ENCODE measurements around the gene BBIP1.

Gene BBIP1

GRCh38 chr10:110857265-110858171, 61.5 kb downstream of the BBIP1 start:
- in situ Hi-C loops (cut with MboI; ENCODE audit: low pct_unique_long_range_greater_than_20kb, low sequenced_read_pairs, unreplicated experiment): no loop called here
- TF ChIP-seq, protein P1, sequence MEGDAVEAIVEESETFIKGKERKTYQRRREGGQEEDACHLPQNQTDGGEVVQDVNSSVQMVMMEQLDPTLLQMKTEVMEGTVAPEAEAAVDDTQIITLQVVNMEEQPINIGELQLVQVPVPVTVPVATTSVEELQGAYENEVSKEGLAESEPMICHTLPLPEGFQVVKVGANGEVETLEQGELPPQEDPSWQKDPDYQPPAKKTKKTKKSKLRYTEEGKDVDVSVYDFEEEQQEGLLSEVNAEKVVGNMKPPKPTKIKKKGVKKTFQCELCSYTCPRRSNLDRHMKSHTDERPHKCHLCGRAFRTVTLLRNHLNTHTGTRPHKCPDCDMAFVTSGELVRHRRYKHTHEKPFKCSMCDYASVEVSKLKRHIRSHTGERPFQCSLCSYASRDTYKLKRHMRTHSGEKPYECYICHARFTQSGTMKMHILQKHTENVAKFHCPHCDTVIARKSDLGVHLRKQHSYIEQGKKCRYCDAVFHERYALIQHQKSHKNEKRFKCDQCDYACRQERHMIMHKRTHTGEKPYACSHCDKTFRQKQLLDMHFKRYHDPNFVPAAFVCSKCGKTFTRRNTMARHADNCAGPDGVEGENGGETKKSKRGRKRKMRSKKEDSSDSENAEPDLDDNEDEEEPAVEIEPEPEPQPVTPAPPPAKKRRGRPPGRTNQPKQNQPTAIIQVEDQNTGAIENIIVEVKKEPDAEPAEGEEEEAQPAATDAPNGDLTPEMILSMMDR (IDR thresholded peaks at IDR 0.05; ENCODE audit: extremely low read depth, insufficient read depth, missing control alignments): no peak
- no peak for DNase-seq (ENCODE audit: low spot score)

GRCh38 chr10:110853921-110854605, 64.9 kb downstream of the BBIP1 start:
- TF ChIP-seq, protein P1 (IDR thresholded peaks at IDR 0.05; ENCODE audit: extremely low read depth, insufficient read depth, missing control alignments): no peak
- in situ Hi-C loops (cut with MboI; ENCODE audit: low pct_unique_long_range_greater_than_20kb, low sequenced_read_pairs, unreplicated experiment): no loop called here
- no peak for DNase-seq (ENCODE audit: low spot score)

DNA sequence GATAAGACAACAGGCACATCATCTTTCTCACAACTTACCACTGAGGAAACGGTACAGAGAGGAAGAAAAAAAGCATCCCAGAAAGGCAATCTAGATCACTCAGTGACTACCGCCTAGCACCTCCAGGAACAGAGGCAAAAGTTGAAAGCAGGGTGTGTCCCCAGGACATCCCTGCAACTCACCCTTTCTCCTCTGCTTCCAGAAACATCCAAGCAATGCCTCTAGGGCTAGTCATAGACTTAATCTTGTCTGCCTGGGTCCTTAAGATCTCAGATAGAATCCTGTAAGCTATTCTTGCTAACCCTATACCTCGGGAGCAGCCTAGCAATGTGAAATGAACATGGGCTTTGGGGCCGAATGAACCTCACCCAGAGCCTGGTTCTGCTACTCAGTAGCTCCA, 66.0 kb downstream of the BBIP1 start:
- TF ChIP-seq, protein P1 (IDR thresholded peaks at IDR 0.05; ENCODE audit: extremely low read depth, insufficient read depth, missing control alignments): no peak
- in situ Hi-C loops (cut with MboI; ENCODE audit: low pct_unique_long_range_greater_than_20kb, low sequenced_read_pairs, unreplicated experiment): no loop called here
- no peak for DNase-seq (ENCODE audit: low spot score)

DNA sequence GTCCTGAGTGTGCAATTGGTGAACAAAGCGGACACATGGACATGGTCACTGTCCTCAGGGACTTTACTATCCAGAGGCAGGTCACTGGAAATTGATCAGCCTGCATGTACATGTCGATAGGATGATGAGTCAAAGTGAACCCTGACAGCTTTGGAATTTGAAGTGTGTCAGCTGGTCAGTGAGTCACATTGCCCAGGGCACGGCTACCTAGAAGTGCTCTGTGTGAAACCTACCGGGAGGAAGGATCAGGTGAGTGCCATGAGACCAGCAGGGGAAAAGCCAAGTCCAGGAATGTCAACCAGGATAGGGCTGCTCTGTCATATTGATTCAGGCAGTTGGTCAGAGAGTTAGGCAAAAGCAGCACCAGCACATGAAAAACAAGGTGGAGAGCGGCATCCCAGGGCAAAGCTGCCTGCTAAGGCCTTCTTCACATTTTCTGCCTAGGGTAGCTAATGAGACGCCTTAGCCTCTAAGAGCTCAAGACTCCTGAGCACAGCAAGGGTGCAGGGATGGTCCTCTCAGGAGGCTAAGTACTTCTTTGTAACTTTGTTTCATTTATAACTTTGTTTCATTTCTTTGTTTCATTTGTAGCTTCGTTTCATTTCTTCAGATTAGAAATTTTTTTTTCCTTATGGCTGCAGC, 66.6 kb downstream of the BBIP1 start:
- TF ChIP-seq, protein P1 (IDR thresholded peaks at IDR 0.05; ENCODE audit: extremely low read depth, insufficient read depth, missing control alignments): no peak
- DNase-seq (ENCODE audit: low spot score): no peak
- in situ Hi-C loops (cut with MboI; ENCODE audit: low pct_unique_long_range_greater_than_20kb, low sequenced_read_pairs, unreplicated experiment): no loop called here

- DNase-seq (ENCODE audit: low spot score): no peak
- TF ChIP-seq, protein P1 (IDR thresholded peaks at IDR 0.05; ENCODE audit: extremely low read depth, insufficient read depth, missing control alignments): no peak
- in situ Hi-C loops (cut with MboI; ENCODE audit: low pct_unique_long_range_greater_than_20kb, low sequenced_read_pairs, unreplicated experiment): no loop called here
Measured at GRCh38 chr10:110851020-110851612, 67.9 kb downstream of the BBIP1 start.

DNA sequence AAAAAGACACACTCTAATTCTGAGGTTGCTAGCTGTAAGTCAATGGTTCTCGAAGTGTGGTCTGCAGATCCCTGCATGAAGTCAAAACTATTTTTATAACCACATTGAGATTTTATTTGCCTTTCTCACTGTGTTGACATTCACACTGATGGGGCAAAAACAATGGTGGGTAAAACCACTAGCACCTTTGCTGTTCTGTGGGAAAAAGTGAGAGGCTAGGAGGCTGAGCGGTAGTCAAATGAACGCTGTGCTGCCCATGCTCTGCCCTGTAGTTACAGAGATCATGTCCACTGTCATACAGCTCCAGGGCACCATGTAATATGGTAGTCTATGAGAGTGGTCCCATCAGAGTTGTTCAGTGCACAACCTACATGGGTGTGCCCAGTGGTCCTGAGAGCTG, 68.9 kb downstream of the BBIP1 start:
- in situ Hi-C loops (cut with MboI; ENCODE audit: low pct_unique_long_range_greater_than_20kb, low sequenced_read_pairs, unreplicated experiment): no loop called here
- TF ChIP-seq, protein P1 (IDR thresholded peaks at IDR 0.05; ENCODE audit: extremely low read depth, insufficient read depth, missing control alignments): no peak
- no peak for DNase-seq (ENCODE audit: low spot score)

Data from GM13977 (cell line).